IPS DF 6.9 (cell line): ENCODE measurements around the gene CTAGE1.
"Not testable (repeated sequence)": the region's sequence is repeated elsewhere in the genome, so short reads cannot be mapped to it uniquely, and the experiment has no call there.

Source experiments
- DNase-seq: peaks from one replicate; pipeline ENCODE4 v3.0.0-alpha.2; 2013; ENCODE audit warnings: low read depth, low spot score
- H3K27ac ChIP-seq: one replicate; pipeline ENCODE4 v1.5.1; 2013; ENCODE audit warnings: low read length, control low read depth
- H3K27me3 ChIP-seq: 2 replicates; pipeline ENCODE4 v1.6.1; 2013; ENCODE audit warnings: mild to moderate bottlenecking, low read length; ENCODE audit not compliant: control insufficient read depth, insufficient read depth
- H3K36me3 ChIP-seq: 2 replicates; pipeline ENCODE4 v1.6.1; 2013; ENCODE audit warnings: low read length; ENCODE audit not compliant: control insufficient read depth, insufficient read depth
- H3K4me1 ChIP-seq: 2 replicates; pipeline ENCODE4 v1.6.1; 2013; ENCODE audit warnings: low read length; ENCODE audit not compliant: control insufficient read depth, insufficient read depth
- H3K4me3 ChIP-seq: 2 replicates; pipeline ENCODE4 v1.5.1; 2013; ENCODE audit warnings: mild to moderate bottlenecking, low read length
- H3K9me3 ChIP-seq: 2 replicates; pipeline ENCODE4 v1.6.1; 2013; ENCODE audit warnings: low read length, inconsistent platforms; ENCODE audit not compliant: control insufficient read depth, insufficient read depth
- WGBS: extraction: QIAGEN DNeasy Blood & Tissue Kit; methylation state at CpG from one replicate; pipeline ENCODE4 v1.1.7; 2013; ENCODE audit warnings: mixed read lengths, missing lambda C conversion rate; ENCODE audit not compliant: insufficient read length, insufficient coverage; 5-methylcytosine and 5-hydroxymethylcytosine counted together

Gene CTAGE1

GRCh38 chr18:22393164-22393563 is 24.6 kb downstream of the CTAGE1 start:
- DNase-seq, H3K36me3 ChIP-seq, H3K4me3 ChIP-seq, H3K27me3 ChIP-seq, H3K9me3 ChIP-seq, H3K4me1 ChIP-seq, H3K27ac ChIP-seq: not testable (repeated sequence)
- no CpG with 5 or more reads among the region's 3 CpGs for WGBS

GRCh38 chr18:22391407-22392345 is 26.0 kb downstream of the CTAGE1 start:
- DNase-seq = no peak
- Histone ChIP-seq H3K27me3 (no peaks in the 10 kb centered on the region), H3K4me1 (no peaks in the 10 kb centered on the region), H3K27ac (no peak overlapping the region), H3K9me3 (no peaks in the 10 kb centered on the region), H3K4me3 (no peak overlapping the region), H3K36me3 (no peaks in the 10 kb centered on the region)
- no CpG with 5 or more reads among the region's 6 CpGs for WGBS

- no peak overlapping the region for H3K4me3 ChIP-seq
- H3K9me3 ChIP-seq = no peaks in the 10 kb centered on the region
- no CpG with 5 or more reads among the region's 1 CpG for WGBS
- H3K4me1 ChIP-seq = no peaks in the 10 kb centered on the region
- H3K27me3 ChIP-seq = no peaks in the 10 kb centered on the region
- H3K27ac ChIP-seq = no peak overlapping the region
- no peak for DNase-seq
- H3K36me3 ChIP-seq = no peaks in the 10 kb centered on the region
Observed at GRCh38 chr18:22387787-22388186, 29.9 kb downstream of the CTAGE1 start.

- H3K4me3 ChIP-seq = no peak overlapping the region
- WGBS = no CpG with 5 or more reads among the region's 5 CpGs
Observed at GRCh38 chr18:22387364-22387763, 30.4 kb downstream of the CTAGE1 start.

GRCh38 chr18:22385718-22386117 is 32.0 kb downstream of the CTAGE1 start:
- Histone ChIP-seq H3K27me3 (no peaks in the 10 kb centered on the region), H3K4me3 (no peak overlapping the region), H3K4me1 (no peaks in the 10 kb centered on the region), H3K9me3 (no peaks in the 10 kb centered on the region), H3K36me3 (no peaks in the 10 kb centered on the region), H3K27ac (no peak overlapping the region)
- no peak for DNase-seq
- WGBS = no CpG with 5 or more reads among the region's 4 CpGs

More at GRCh38 chr18:22387364-22387763, 30.4 kb downstream of the CTAGE1 start:
- no peaks in the 10 kb centered on the region for H3K4me1 ChIP-seq
- H3K9me3 ChIP-seq = no peaks in the 10 kb centered on the region
- DNase-seq = no peak
- no peaks in the 10 kb centered on the region for H3K36me3 ChIP-seq
- no peak overlapping the region for H3K27ac ChIP-seq
- H3K27me3 ChIP-seq = no peaks in the 10 kb centered on the region

DNA sequence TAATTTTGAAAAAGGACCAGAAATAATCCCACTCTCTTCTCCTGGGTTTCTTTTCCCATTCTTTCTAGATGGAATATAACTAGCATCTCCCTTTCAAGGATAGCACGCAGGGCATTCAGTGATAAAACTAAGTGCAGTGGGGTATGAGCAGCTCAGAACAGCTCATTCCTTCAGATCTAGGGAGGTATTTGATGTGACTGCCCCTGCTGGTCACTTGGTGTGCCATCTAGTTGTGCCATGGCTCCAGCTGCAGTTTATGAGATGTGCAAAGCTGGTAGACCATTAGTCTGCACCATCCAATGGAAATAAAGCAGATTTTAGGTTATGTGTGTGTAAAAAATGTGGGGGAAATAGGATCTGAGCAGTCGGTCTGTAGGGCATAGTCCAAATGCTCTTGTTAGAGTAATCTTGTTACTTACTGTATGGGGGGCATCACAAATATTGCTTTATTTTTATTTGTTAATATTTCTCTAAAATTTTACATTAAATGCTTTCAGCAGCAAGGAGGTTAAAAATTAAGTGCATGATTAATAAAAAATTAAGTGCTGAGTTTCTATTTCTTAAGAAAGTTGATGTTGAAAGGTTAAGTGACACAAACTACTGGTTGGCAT is 38.9 kb downstream of the CTAGE1 start:
- H3K27ac ChIP-seq = no peak overlapping the region
- H3K9me3 ChIP-seq = no peaks in the 10 kb centered on the region
- no peaks in the 10 kb centered on the region for H3K4me1 ChIP-seq
- H3K36me3 ChIP-seq = no peaks in the 10 kb centered on the region
- WGBS = no CpG with 5 or more reads among the region's 2 CpGs
- no peaks in the 10 kb centered on the region for H3K27me3 ChIP-seq
- no peak overlapping the region for H3K4me3 ChIP-seq
- DNase-seq = peak; percentile 13

- H3K27ac ChIP-seq = no peak overlapping the region
- H3K36me3 ChIP-seq = no peaks in the 10 kb centered on the region
- WGBS = no CpG with 5 or more reads among the region's 1 CpG
- no peak overlapping the region for H3K4me3 ChIP-seq
- no peaks in the 10 kb centered on the region for H3K4me1 ChIP-seq
- no peak for DNase-seq
- no peaks in the 10 kb centered on the region for H3K27me3 ChIP-seq
- H3K9me3 ChIP-seq = no peaks in the 10 kb centered on the region
Observed at GRCh38 chr18:22377769-22378168, 39.9 kb downstream of the CTAGE1 start.

- Histone ChIP-seq H3K9me3 (no peaks in the 10 kb centered on the region), H3K4me1 (no peaks in the 10 kb centered on the region), H3K4me3 (no peak overlapping the region), H3K27me3 (no peaks in the 10 kb centered on the region; the same call in 1 of the 2 replicates), H3K36me3 (no peaks in the 10 kb centered on the region), H3K27ac (no peak overlapping the region)
- WGBS = no CpG with 5 or more reads among the region's 4 CpGs
- DNase-seq = no peak
Observed at GRCh38 chr18:22370414-22370813, 47.3 kb downstream of the CTAGE1 start.

- Histone ChIP-seq H3K36me3 (no peaks in the 10 kb centered on the region), H3K27me3 (no peaks in the 10 kb centered on the region; the same call in 1 of the 2 replicates), H3K4me3 (no peak overlapping the region), H3K4me1 (no peaks in the 10 kb centered on the region), H3K9me3 (no peaks in the 10 kb centered on the region), H3K27ac (no peak overlapping the region)
- DNase-seq = no peak
- WGBS = no CpG with 5 or more reads among the region's 1 CpG
Observed at GRCh38 chr18:22368021-22368420, 49.7 kb downstream of the CTAGE1 start.

DNA sequence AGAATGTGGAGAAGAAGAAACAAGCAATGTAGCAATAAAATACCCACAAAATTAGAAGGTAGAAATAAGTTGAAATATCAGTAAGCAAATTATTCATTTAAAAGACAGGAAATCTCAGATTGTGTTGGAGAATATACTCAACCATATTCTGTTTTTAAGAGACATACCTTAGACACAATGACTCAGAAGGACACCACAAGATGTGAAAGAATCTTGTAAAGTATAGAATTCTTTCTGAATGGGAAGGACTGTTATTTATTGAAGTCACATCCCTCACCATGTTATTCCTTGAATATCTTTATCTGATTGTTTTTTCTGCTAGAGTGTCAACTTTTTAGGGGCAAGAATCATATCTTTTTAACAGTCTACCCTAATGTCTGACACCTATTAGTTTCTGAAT is 50.4 kb downstream of the CTAGE1 start:
- Histone ChIP-seq H3K27me3 (no peaks in the 10 kb centered on the region; the same call in 1 of the 2 replicates), H3K9me3 (no peaks in the 10 kb centered on the region), H3K36me3 (no peaks in the 10 kb centered on the region), H3K27ac (no peak overlapping the region), H3K4me1 (no peaks in the 10 kb centered on the region), H3K4me3 (no peak overlapping the region)
- DNase-seq = no peak
